Subcutaneous adipose tissue (tissue), 1 donor: ENCODE measurements around the gene C17orf114.

ENCODE experiments used
- TF ChIP-seq, protein P1 (sequence below): fragments of 450-650 bp; IDR thresholded peaks from one replicate; pipeline ENCODE4 v1.5.1; 2016; ENCODE audit warnings: low read depth, mild to moderate bottlenecking, control low read depth, antibody characterized with exemption, moderate library complexity

C17orf114 gene

DNA sequence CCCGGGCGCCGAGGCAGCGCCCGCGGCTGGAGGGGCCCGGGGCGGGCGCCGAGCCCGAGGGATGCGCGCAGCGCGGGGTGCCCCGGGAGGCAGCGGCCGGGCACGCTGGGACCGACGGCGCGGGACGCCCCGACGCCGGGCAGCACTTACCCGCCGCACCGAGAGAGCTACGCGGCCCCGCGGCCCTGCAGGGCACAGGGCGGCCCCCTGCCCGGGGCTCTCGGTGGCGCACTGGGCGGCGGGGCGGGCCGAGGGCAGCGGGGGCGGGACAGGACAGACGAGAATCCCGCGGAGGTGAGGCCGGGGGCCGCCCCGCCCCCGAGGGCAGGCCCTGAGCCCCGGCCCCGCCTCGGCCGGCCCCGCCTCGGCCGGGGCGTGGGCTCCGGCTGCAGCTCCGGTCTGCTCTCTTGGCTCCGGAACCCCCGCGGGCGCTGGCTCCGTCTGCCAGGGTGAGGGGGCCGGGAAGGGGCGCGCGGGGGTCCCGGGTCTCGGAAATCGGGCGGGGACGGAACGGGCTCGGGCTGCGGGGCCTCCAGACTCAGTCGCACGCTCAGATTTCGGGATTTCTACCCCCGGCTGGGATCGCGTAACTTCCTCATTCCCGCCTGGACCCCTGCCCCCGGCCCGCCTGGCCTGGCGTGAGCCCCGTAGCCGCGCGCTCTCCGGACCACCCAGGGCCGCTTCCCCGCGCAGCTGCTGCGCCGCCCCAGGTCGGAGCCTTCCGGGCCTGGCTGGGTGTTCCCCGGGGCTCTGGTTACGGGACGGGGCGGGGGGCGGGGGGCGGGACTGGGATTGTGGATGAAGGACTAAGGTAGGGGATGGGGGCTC is 4.9 kb upstream of the C17orf114 start, which contains the start of gene PLD2:
TSS of gene PLD2 (plus strand) at position 376 of the 828 bp plus-strand sequence. CDS start 621 bp downstream, outside the sequence.
- TF ChIP-seq, protein P1, sequence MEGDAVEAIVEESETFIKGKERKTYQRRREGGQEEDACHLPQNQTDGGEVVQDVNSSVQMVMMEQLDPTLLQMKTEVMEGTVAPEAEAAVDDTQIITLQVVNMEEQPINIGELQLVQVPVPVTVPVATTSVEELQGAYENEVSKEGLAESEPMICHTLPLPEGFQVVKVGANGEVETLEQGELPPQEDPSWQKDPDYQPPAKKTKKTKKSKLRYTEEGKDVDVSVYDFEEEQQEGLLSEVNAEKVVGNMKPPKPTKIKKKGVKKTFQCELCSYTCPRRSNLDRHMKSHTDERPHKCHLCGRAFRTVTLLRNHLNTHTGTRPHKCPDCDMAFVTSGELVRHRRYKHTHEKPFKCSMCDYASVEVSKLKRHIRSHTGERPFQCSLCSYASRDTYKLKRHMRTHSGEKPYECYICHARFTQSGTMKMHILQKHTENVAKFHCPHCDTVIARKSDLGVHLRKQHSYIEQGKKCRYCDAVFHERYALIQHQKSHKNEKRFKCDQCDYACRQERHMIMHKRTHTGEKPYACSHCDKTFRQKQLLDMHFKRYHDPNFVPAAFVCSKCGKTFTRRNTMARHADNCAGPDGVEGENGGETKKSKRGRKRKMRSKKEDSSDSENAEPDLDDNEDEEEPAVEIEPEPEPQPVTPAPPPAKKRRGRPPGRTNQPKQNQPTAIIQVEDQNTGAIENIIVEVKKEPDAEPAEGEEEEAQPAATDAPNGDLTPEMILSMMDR: no peak

DNA sequence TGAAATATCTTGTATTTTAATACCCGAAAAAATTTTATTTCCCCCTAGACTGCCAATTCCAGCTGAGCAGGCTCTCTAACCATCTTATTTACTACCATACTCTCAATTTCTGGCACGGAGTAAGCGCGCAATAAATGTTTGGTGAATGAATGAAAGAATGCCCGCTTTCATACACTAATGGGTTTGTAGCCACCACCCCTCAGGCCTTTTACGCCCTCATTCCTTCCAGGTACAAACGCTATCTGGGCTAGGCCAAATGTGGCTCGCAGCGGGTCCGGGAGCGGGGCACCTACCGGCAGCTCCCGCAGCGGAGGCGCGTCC is 4.3 kb upstream of the C17orf114 start:
- TF ChIP-seq, protein P1: no peak

DNA sequence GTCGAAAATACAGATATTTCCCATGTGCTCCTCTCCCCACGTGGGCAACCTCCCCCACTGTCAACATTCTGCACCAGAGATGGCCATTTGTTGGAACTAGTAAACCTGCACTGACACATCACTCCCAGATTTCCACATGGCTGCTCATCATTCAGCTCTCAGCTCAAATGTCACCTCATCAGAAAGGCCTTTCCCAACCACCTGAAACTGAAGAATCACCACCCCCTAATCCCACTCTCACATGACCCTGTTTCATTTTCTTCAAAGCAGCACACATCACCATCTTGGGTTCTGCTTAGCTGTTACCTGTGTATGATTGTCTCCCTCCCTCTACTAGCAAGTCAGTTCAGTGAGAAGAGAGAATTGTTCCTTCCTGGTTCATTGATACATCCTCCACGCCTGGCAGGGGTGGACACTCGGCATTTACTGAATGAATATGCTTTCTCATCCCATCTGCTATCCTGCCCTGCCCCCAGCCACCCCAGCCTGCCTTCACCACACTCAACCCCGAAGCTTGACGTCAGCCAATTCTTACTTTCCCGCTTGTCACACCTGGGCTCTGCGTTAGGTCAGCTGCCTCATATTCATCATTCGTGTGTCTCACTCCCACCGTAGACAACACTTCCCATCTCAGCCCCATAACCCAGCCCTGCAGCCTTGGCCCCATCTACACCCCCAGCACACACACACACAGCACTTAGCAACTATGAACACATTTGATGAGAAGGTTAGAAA is 1.5 kb downstream of the C17orf114 start:
- TF ChIP-seq, protein P1: no peak

DNA sequence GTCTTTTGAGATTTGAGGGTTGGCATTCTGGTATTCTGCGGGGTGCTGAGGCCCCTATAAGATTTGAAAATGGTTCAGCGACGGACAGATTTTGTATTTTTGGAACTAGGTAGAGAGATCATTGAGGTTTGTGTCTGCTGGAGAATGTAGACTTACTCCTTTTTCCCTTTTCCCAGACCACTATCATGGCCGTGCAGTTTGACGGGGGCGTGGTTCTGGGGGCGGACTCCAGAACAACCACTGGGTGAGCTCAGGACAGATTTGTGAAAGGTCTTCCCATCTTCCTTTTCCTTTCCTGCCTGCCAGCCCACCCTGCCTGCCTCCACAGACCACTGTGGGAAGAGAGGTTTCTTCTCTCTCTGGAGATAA is 5.6 kb downstream of the C17orf114 start:
- TF ChIP-seq, protein P1: no peak

DNA sequence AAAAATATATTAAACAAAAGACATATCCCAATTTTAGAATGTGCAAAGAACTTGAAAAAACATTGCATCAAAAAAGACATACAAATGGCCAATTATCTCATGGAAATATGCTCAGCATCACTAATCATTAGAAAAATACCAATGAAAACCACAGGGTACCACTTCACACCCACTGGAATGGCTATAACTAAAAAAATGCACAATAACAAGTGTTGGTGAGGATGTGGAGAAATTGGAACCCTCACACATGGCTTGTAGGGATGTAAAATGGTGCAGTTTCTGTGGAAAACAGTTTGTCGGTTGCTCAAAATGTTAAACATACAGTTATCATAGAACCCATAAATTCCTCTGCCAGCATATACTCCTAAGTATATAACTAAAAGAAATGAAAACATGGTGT is 7.0 kb downstream of the C17orf114 start:
- TF ChIP-seq, protein P1: no peak

DNA sequence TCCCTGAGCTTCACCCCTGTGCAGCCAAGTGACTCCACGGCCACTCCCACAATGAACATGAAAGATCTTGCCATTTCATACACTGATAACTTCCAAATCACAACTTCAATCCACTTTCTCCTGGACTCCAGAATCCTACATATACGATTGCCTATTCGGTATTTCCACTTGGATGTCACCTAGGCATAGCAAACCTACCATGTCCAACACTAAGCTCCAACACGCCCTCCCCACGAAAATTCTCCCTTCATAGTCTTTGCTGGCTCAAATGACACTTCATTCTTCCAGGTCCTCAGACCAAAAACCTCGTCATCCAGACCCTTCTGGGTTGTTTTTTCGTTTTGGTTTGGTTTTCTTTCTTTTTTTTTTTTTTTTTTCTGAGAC is 11.4 kb downstream of the C17orf114 start:
- TF ChIP-seq, protein P1: no peak

DNA sequence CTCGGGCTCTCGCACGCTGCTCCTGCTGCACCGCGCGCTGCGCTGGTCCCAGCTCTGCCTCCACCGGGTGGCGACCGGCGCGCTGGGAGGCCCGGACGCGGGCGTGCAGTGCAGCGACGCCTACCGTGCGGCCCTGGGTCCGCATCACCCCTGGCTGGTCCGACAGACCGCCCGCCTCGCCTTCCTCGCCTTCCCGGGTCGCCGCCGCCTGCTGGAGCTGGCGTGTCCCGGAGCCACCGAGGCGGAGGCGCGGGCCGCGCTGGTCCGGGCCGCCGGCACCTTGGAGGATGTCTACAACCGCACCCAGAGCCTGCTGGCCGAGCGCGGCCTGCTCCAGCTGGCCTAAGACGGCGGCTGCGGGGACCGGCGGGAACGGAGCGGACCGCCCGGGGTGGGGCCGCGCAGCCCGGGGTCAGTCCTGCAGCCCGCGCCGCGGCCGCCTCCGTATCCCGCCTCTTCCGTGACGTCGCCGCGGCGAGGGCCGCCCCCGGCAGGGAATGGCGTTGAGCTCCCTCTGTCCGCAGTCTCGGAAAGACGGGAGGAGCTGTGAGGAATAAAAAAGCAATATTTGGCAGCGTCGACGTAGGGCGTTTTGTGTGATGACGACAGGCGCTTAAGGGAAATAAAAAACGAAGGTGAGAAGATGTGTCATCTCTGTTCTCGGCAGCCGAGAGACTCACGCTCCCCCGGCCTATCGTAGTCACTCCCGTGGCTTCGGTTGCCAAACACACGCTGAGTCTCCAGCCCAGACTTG is 12.0 kb downstream of the C17orf114 start:
- TF ChIP-seq, protein P1: no peak
